SK-N-SH (cell line): Measurements from ENCODE around the gene ABCD1. TPM values are rescaled to one million over a fixed set of nuclear protein-coding genes. Genes with fewer than 3 reads are reported as not detected.

ENCODE experiments used
- CTCF ChIA-PET: fragments of 300-600, 350-600 bp; formaldehyde crosslinking; extraction: SDS; loops from one replicate; lab custom pipeline; 2021; lab: Yijun Ruan, JAX
- POLR2A ChIA-PET: fragments of 350-600 bp; sonication (Branson Sonifier 250); formaldehyde crosslinking; extraction: SDS; loops from one replicate; lab custom pipeline; 2020; ENCODE audit warnings: antibody characterized with exemption, inconsistent platforms; lab: Yijun Ruan, JAX
- DNase-seq: peaks from one replicate; pipeline ENCODE4 v3.0.0; 2012
- H2AFZ ChIP-seq: fragments of 200-600 bp; sonication (generic); 2 replicates; pipeline ENCODE4 v1.8.1; 2016; ENCODE audit warnings: antibody characterized with exemption, mild to moderate bottlenecking, low read depth
- H3F3A ChIP-seq: fragments of 200-600 bp; sonication (generic); replicated peaks from 2 replicates; pipeline ENCODE3; 2016; ENCODE audit warnings: antibody characterized with exemption, mild to moderate bottlenecking; ENCODE audit not compliant: insufficient read depth
- H3K27ac ChIP-seq, 2 experiments: fragments of 200-500 bp in 1 of 2; fragments of 200-600 bp in 1 of 2; sonication (Bioruptor generic) in 1 of 2; sonication (generic), shearing (Covaris generic) in 1 of 2; 2 replicates each; pipeline versions ENCODE4 v1.5.1 to v1.6.1; 2014 to 2016; ENCODE audit warnings: low read depth in 2 of 2, inconsistent platforms in 1 of 2, low read length in 1 of 2, mild to moderate bottlenecking in 1 of 2, mixed read lengths in 1 of 2
- H3K27me3 ChIP-seq: fragments of 200-600 bp; sonication (generic), shearing (Covaris generic); 2 replicates; pipeline ENCODE4 v1.6.1; 2016; ENCODE audit warnings: mixed run types; ENCODE audit not compliant: insufficient read depth
- H3K36me3 ChIP-seq, 2 experiments: fragments of 200-500 bp in 1 of 2; fragments of 200-600 bp in 1 of 2; sonication (Bioruptor generic) in 1 of 2; sonication (generic) in 1 of 2; replicated peaks in 1 of 2; 2 replicates each; pipeline versions ENCODE3 to v1.5.1; 2014 to 2016; ENCODE audit warnings: low read length in 1 of 2, mild to moderate bottlenecking in 1 of 2; ENCODE audit not compliant: insufficient read depth in 2 of 2, control insufficient read depth in 1 of 2
- H3K4me1 ChIP-seq, 2 experiments: fragments of 200-500 bp in 1 of 2; fragments of 200-600 bp in 1 of 2; sonication (Bioruptor generic) in 1 of 2; sonication (generic), shearing (Covaris generic) in 1 of 2; 2 replicates each; pipeline versions ENCODE4 v1.5.1 to v1.6.1; 2014 to 2016; ENCODE audit warnings: low read depth in 1 of 2, low read length in 1 of 2, mixed run types in 1 of 2; ENCODE audit not compliant: insufficient read depth in 2 of 2, control insufficient read depth in 1 of 2
- H3K4me2 ChIP-seq: fragments of 200-600 bp; sonication (generic), shearing (Covaris generic); 2 replicates; pipeline ENCODE4 v1.6.1; 2017; ENCODE audit warnings: mixed run types
- H3K4me3 ChIP-seq, 2 experiments: fragments of 200-500 bp in 1 of 2; fragments of 200-600 bp in 1 of 2; sonication (Bioruptor generic) in 1 of 2; sonication (generic), shearing (Covaris generic) in 1 of 2; 2 replicates each; pipeline versions ENCODE4 v1.5.1 to v1.8.1; 2014 to 2016; ENCODE audit warnings: low read depth in 2 of 2, inconsistent platforms in 1 of 2, low read length in 1 of 2, mild to moderate bottlenecking in 1 of 2, mixed read lengths in 1 of 2, moderate library complexity in 1 of 2
- H3K79me2 ChIP-seq: fragments of 200-600 bp; sonication (generic); 2 replicates; pipeline ENCODE4 v1.8.1; 2017; ENCODE audit warnings: mild to moderate bottlenecking; ENCODE audit not compliant: insufficient read depth
- H3K9ac ChIP-seq: fragments of 200-600 bp; sonication (generic); 2 replicates; pipeline ENCODE4 v1.6.1; 2017; ENCODE audit warnings: mixed run types
- H3K9me2 ChIP-seq: fragments of 200-600 bp; sonication (generic); 2 replicates; pipeline ENCODE4 v1.6.1; 2017; ENCODE audit warnings: mixed run types
- H3K9me3 ChIP-seq: fragments of 200-600 bp; sonication (generic); 2 replicates; pipeline ENCODE4 v1.6.1; 2017; ENCODE audit warnings: mixed run types, mild to moderate bottlenecking, moderate library complexity
- H4K20me1 ChIP-seq: fragments of 200-600 bp; sonication (generic); 2 replicates; pipeline ENCODE4 v1.6.1; 2017; ENCODE audit warnings: mild to moderate bottlenecking, mixed run types; ENCODE audit not compliant: insufficient read depth
- RAD21 ChIP-seq: IDR thresholded peaks from 2 replicates; pipeline ENCODE4 v1.6.1; 2012; ENCODE audit warnings: mild to moderate bottlenecking, low read length
- USF1 ChIP-seq: IDR thresholded peaks from 2 replicates; pipeline ENCODE4 v1.4.0; 2012; ENCODE audit warnings: low read depth, borderline replicate concordance
- WGBS: methylation state at CpG from one replicate; pipeline ENCODE4 v1.1.6; 2017; ENCODE audit warnings: low lambda C conversion rate; 5-methylcytosine and 5-hydroxymethylcytosine counted together
- polyA plus RNA-seq, 3 experiments: library from polyadenylated mRNA; depleted of rRNA; stranded (reverse); fragments of >200 nt; gene quantifications; 2 replicates each; pipeline ENCODE4 v1.2.3, GENCODE V29; 2012
- TF ChIP-seq, protein P1 (sequence below): fragments of 150-350 bp; IDR thresholded peaks from 2 replicates; pipeline ENCODE4 v1.6.1; 2017; ENCODE audit warnings: antibody characterized with exemption, low read length, low read depth, borderline replicate concordance
- TF ChIP-seq, protein P2 (sequence below): fragments of 200-600 bp; sonication (generic); IDR thresholded peaks from 2 replicates; pipeline ENCODE4 v1.6.1; 2017; ENCODE audit warnings: antibody characterized with exemption, mild to moderate bottlenecking, moderate library complexity

ABCD1 gene
- polyA plus RNA-seq, 1 of the 3 experiments (the other 2 are of a cell fraction), result 7.9 TPM

- H3K4me2 ChIP-seq, result peak overlapping the region; percentile 74
- H3K36me3 ChIP-seq, result peaks cover 0 to 2% of the 10 kb centered on the region in 2 experiments
- DNase-seq, result peak; percentile 79
- POLR2A ChIA-PET, result no interaction called here
- peak overlapping the region in 1 of 2 experiments; percentile 50; a peak in 2 of 4 replicates for H3K27ac ChIP-seq
- H3K79me2 ChIP-seq, result peaks cover 12% of the 10 kb centered on the region
- no peaks in the 10 kb centered on the region for H3K9me2 ChIP-seq
- peaks cover 9% of the 10 kb centered on the region; the same call in 1 of the 2 replicates for H4K20me1 ChIP-seq
- CTCF ChIA-PET, result no interaction called here
- no peak for TF ChIP-seq RAD21
- peak; percentile 43; the same call in 1 of the 2 replicates for TF ChIP-seq USF1
- peak overlapping the region; percentile 50 to 56 for H3K4me3 ChIP-seq
- no peaks in the 10 kb centered on the region for H3F3A ChIP-seq
- H3K4me1 ChIP-seq, result peaks cover 0 to 53% of the 10 kb centered on the region in 2 experiments; a peak in 1 of 4 replicates
- H3K9me3 ChIP-seq, result no peaks in the 10 kb centered on the region
- no peak overlapping the region for H2AFZ ChIP-seq
- peak overlapping the region; percentile 49; the same call in 1 of the 2 replicates for H3K9ac ChIP-seq
- WGBS, result 67% methylated on average over 2 of the region's 53 CpGs
- peaks cover 7% of the 10 kb centered on the region; the same call in 1 of the 2 replicates for H3K27me3 ChIP-seq
Measured at GRCh38 chrX:153688911-153689590, 35.6 kb upstream of the ABCD1 start.

DNA sequence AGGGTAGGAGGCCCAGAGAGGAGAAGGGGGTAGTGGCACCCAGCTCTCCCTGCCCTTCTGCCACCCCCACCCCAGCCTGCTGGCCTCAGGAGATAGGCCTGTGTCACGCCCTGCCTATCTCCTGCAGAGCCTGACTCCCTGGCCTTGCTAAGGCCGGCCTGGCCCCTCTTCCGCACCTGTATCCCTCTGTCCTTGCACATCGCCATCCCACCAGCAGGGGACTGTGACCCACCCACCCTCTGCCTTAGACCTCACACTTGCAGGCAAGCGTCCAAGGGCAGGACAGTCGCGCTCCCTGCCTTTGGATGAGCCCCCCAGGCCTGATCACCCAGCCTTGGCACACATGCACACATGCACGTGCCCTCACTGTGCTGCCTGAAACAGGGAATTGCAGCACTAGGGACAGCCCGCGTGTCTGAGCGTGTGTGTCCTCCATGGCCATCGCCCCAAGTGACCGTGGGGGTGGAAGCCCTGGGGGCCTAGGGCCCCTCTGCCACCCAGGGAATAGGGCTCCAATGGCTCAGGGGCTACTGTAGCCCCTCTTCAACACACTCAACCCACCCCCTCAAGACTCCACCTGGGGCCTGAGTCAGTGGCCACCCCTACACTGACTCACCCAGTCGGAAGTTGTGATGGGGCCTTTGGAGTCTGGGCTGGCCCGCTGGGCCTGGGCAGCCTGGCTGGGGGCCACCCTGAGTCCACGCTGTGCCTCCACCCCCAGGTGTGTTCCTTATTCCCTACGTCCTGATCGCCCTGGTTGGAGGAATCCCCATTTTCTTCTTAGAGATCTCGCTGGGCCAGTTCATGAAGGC, 34.8 kb upstream of the ABCD1 start:
- peak overlapping the region in 1 of 2 experiments; percentile 34; a peak in 2 of 4 replicates for H3K27ac ChIP-seq
- POLR2A ChIA-PET, result no interaction called here

More for the DNA sequence above, 34.8 kb upstream of the ABCD1 start:
- TF ChIP-seq, protein P1, sequence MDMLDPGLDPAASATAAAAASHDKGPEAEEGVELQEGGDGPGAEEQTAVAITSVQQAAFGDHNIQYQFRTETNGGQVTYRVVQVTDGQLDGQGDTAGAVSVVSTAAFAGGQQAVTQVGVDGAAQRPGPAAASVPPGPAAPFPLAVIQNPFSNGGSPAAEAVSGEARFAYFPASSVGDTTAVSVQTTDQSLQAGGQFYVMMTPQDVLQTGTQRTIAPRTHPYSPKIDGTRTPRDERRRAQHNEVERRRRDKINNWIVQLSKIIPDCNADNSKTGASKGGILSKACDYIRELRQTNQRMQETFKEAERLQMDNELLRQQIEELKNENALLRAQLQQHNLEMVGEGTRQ, result no peak
- TF ChIP-seq, protein P2, sequence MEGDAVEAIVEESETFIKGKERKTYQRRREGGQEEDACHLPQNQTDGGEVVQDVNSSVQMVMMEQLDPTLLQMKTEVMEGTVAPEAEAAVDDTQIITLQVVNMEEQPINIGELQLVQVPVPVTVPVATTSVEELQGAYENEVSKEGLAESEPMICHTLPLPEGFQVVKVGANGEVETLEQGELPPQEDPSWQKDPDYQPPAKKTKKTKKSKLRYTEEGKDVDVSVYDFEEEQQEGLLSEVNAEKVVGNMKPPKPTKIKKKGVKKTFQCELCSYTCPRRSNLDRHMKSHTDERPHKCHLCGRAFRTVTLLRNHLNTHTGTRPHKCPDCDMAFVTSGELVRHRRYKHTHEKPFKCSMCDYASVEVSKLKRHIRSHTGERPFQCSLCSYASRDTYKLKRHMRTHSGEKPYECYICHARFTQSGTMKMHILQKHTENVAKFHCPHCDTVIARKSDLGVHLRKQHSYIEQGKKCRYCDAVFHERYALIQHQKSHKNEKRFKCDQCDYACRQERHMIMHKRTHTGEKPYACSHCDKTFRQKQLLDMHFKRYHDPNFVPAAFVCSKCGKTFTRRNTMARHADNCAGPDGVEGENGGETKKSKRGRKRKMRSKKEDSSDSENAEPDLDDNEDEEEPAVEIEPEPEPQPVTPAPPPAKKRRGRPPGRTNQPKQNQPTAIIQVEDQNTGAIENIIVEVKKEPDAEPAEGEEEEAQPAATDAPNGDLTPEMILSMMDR, result peak; percentile 24
- TF ChIP-seq, all 33 proteins: peak for 1
- Histone ChIP-seq H3K4me1 (peaks cover 0 to 53% of the 10 kb centered on the region in 2 experiments; a peak in 1 of 4 replicates), H3K4me3 (peak overlapping the region; percentile 38 to 50), H3K4me2 (peak overlapping the region; percentile 74), H3K36me3 (peaks cover 0 to 2% of the 10 kb centered on the region in 2 experiments), H3K79me2 (peaks cover 12% of the 10 kb centered on the region), H3K9me2 (no peaks in the 10 kb centered on the region), H4K20me1 (peaks cover 9% of the 10 kb centered on the region; the same call in 1 of the 2 replicates), H3K27me3 (peaks cover 7% of the 10 kb centered on the region; the same call in 1 of the 2 replicates), H3K9me3 (no peaks in the 10 kb centered on the region), H2AFZ (no peak overlapping the region), H3K9ac (no peak overlapping the region), H3F3A (no peaks in the 10 kb centered on the region)
- CTCF ChIA-PET, result no interaction called here
- peak; percentile 69 for DNase-seq
- WGBS, result 38% methylated on average over 12 of the region's 19 CpGs
